Vagina (tissue), 2 donors: Measurements from ENCODE around the gene KCNC3. TPM values are rescaled to one million over a fixed set of nuclear protein-coding genes. Genes with fewer than 3 reads are reported as not detected.
A peak's percentile ranks its signal among the peaks of the same experiment; 100 is the strongest.
"Not testable (repeated sequence)": the region's sequence is repeated elsewhere in the genome, so short reads cannot be mapped to it uniquely, and the experiment has no call there.

ENCODE experiments used
- DNase-seq, 2 donors: peaks; one replicate each; pipeline ENCODE4 v3.0.0-alpha.2; 2017; ENCODE audit errors: extremely low spot score in 2 of 2
- H3K27ac ChIP-seq: fragments of 200-600 bp; sonication (generic); one replicate; pipeline ENCODE4 v1.5.1; 2019
- H3K27me3 ChIP-seq: fragments of 200-600 bp; sonication (generic); one replicate; pipeline ENCODE4 v1.5.1; 2019
- H3K36me3 ChIP-seq, 2 donors: fragments of 200-600 bp; sonication (generic); one replicate each; pipeline ENCODE4 v1.5.1; 2017 to 2019
- H3K4me1 ChIP-seq: fragments of 200-600 bp; sonication (generic); one replicate; pipeline ENCODE4 v1.5.1; 2019
- H3K4me3 ChIP-seq, 2 donors: fragments of 200-600 bp; sonication (generic); 1 replicate in 1 of 2; 2 replicates in 1 of 2; pipeline ENCODE4 v1.5.1; 2016 to 2019
- H3K9me3 ChIP-seq: fragments of 200-600 bp; sonication (generic); one replicate; pipeline ENCODE4 v1.5.1; 2019
- POLR2A ChIP-seq, 2 donors: fragments of 450-650 bp; IDR thresholded peaks; one replicate each; pipeline ENCODE4 v1.6.1; 2017; ENCODE audit warnings: antibody characterized with exemption in 2 of 2, mild to moderate bottlenecking in 2 of 2, moderate library complexity in 2 of 2
- POLR2AphosphoS5 ChIP-seq, 2 donors: sonication (generic); formaldehyde crosslinking; IDR thresholded peaks; one replicate each; pipeline ENCODE4 v1.9.0; 2017; ENCODE audit warnings: antibody characterized with exemption in 2 of 2, mild to moderate bottlenecking in 2 of 2, low read depth in 1 of 2; ENCODE audit not compliant: insufficient read depth in 1 of 2
- intact Hi-C: fragments of 100-400 bp; cut with DNase I; formaldehyde crosslinking; loops from one replicate; pipeline ENCODE4 v1.15.1; 2023
- total RNA-seq: library from RNA; depleted of rRNA; stranded (reverse); fragments of >200 nt; gene quantifications from one replicate; pipeline ENCODE4 v1.2.3, GENCODE V29; 2016
- TF ChIP-seq, protein P1 (sequence below), 3 experiments: fragments of 450-650 bp in 2 of 3; fragments of 200-600 bp in 1 of 3; sonication (generic) in 1 of 3; IDR thresholded peaks; one replicate each; pipeline ENCODE4 v1.5.1; 2017 to 2019; ENCODE audit warnings: antibody characterized with exemption in 3 of 3, mild to moderate bottlenecking in 2 of 3, moderate library complexity in 2 of 3

The KCNC3 gene
- total RNA-seq, 1 donor from 2014 or later = 0.98 TPM

GRCh38 chr19:50332244-50333038 is 3.3 kb upstream of the KCNC3 start:
- no peaks in the 10 kb centered on the region for H3K27me3 ChIP-seq
- no peak overlapping the region for H3K27ac ChIP-seq

DNA sequence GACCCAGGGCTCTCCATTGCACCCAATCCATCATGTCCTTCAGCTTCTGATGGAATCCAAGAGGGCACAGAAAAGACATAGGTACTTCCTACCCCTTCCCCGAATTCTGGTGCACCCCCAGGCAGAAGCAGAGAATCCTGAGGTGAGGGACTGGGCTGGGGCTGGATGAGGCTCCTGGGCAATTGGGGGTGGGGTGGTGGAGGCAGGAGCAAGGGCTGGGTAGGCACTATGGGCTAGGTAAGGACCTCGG is 2.7 kb upstream of the KCNC3 start:
- Histone ChIP-seq H3K4me1 (peaks cover 41% of the 10 kb centered on the region), H3K9me3 (no peaks in the 10 kb centered on the region), H3K36me3 (no peaks in the 10 kb centered on the region), H3K4me3 (no peak overlapping the region), H3K27me3 (no peaks in the 10 kb centered on the region), H3K27ac (no peak overlapping the region)
- TF ChIP-seq POLR2A (IDR thresholded peaks at IDR 0.05) (no peak), POLR2AphosphoS5 (IDR thresholded peaks at IDR 0.05; ENCODE audit: insufficient read depth in 1 of 2, low read depth in 1 of 2) (no peak)
- TF ChIP-seq, protein P1, sequence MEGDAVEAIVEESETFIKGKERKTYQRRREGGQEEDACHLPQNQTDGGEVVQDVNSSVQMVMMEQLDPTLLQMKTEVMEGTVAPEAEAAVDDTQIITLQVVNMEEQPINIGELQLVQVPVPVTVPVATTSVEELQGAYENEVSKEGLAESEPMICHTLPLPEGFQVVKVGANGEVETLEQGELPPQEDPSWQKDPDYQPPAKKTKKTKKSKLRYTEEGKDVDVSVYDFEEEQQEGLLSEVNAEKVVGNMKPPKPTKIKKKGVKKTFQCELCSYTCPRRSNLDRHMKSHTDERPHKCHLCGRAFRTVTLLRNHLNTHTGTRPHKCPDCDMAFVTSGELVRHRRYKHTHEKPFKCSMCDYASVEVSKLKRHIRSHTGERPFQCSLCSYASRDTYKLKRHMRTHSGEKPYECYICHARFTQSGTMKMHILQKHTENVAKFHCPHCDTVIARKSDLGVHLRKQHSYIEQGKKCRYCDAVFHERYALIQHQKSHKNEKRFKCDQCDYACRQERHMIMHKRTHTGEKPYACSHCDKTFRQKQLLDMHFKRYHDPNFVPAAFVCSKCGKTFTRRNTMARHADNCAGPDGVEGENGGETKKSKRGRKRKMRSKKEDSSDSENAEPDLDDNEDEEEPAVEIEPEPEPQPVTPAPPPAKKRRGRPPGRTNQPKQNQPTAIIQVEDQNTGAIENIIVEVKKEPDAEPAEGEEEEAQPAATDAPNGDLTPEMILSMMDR (IDR thresholded peaks at IDR 0.05) = no peak
- intact Hi-C loops = no loop called here
- no peak for DNase-seq

More at GRCh38 chr19:50332244-50333038, 3.3 kb upstream of the KCNC3 start:
- intact Hi-C loops = no loop called here
- H3K4me1 ChIP-seq = peaks cover 41% of the 10 kb centered on the region
- DNase-seq = no peak
- no peaks in the 10 kb centered on the region for H3K9me3 ChIP-seq
- H3K36me3 ChIP-seq = no peaks in the 10 kb centered on the region
- peak overlapping the region; percentile 27 to 48 for H3K4me3 ChIP-seq
- TF ChIP-seq POLR2AphosphoS5 (IDR thresholded peaks at IDR 0.05; ENCODE audit: insufficient read depth in 1 of 2, low read depth in 1 of 2) (no peak), POLR2A (IDR thresholded peaks at IDR 0.05) (no peak)
- TF ChIP-seq, protein P1 (IDR thresholded peaks at IDR 0.05) = no peak

GRCh38 chr19:50331221-50331993 is 2.2 kb upstream of the KCNC3 start:
- H3K4me1 ChIP-seq = peaks cover 41% of the 10 kb centered on the region
- no peak overlapping the region for H3K27ac ChIP-seq
- intact Hi-C loops = no loop called here
- H3K9me3 ChIP-seq = no peaks in the 10 kb centered on the region
- H3K36me3 ChIP-seq = no peaks in the 10 kb centered on the region
- DNase-seq = no peak
- no peak for TF ChIP-seq POLR2AphosphoS5 (IDR thresholded peaks at IDR 0.05; ENCODE audit: insufficient read depth in 1 of 2, low read depth in 1 of 2)
- H3K4me3 ChIP-seq = peak overlapping the region; percentile 12 to 30
- H3K27me3 ChIP-seq = no peaks in the 10 kb centered on the region

DNA sequence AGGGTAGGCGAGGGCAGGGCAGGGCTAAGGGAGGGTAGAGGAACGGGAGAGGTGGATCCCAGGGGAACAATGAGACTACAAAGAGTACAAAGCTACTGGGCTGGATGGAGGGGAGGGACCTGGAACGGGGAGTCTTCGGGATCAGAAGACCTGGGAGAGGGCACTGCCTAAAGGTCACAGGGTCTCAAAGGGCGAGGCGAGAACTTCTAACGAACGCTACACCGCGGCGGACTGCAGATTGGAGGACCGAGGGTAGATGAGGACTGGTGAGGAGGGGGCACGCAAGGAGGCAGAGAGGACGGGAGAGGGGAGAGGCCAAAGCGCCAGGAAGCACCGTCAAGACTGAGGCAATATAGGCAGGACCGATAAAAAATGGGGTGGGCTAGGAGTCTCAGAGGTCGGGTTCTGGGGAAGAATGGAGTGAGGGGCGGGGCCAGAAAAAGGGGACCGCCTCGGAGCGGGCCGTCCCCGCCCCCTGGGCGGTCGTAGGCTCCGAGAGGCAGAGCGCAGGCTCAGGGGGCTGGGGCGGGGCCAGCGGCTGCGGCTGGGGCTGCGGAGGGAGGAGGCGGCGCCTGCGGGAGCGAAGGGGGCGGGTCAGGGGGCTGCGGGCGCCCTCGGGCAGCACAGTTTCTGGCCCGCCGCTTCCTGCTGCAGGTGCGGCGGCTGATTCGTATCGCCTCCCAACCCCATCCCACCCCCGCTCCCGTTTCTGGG is 1.3 kb upstream of the KCNC3 start:
- DNase-seq = no peak
- intact Hi-C loops = no loop called here

DNA sequence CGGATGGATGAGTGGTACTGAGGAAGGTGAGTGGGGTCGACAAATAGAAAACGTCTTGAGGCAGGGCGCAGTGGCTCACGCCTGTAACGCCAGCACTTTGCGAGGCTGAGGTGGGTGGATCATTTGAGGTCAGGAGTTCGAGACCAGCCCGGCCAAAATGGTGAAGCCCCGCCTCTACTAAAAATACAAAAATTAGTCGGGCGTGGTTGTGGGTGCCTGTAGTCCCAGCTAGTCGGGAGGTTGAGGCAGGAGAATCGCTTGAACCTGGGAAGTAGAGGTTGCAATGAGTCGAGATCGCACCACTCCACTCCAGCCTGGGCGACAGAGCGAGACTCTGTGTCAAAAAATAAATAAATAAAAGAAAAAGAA is 733 bp upstream of the KCNC3 start:
- H3K9me3 ChIP-seq, DNase-seq, H3K36me3 ChIP-seq, intact Hi-C loops, H3K27me3 ChIP-seq: not testable (repeated sequence)
- Histone ChIP-seq H3K27ac (peak overlapping the region; percentile 60), H3K4me1 (peaks cover 52% of the 10 kb centered on the region), H3K4me3 (peak overlapping the region; percentile 12 to 26)

More for the DNA sequence above, 1.3 kb upstream of the KCNC3 start:
- Histone ChIP-seq H3K9me3 (no peaks in the 10 kb centered on the region), H3K36me3 (no peaks in the 10 kb centered on the region), H3K4me3 (peak overlapping the region; percentile 12 to 30), H3K27me3 (no peaks in the 10 kb centered on the region), H3K4me1 (peaks cover 48% of the 10 kb centered on the region), H3K27ac (no peak overlapping the region)
- no peak for TF ChIP-seq POLR2AphosphoS5 (IDR thresholded peaks at IDR 0.05; ENCODE audit: insufficient read depth in 1 of 2, low read depth in 1 of 2)
- no peak for TF ChIP-seq POLR2A (IDR thresholded peaks at IDR 0.05)
- TF ChIP-seq, protein P1 (IDR thresholded peaks at IDR 0.05) = no peak
